Activated CD8-positive, alpha-beta memory T cell treated with anti-CD3 and anti-CD28 coated beads for 4 hours (primary cell): ENCODE data around the gene DIMT1.

Experiments used
- DNase-seq, 2 donors: peaks; one replicate each; pipeline ENCODE4 v3.0.0-alpha.2; 2020; ENCODE audit warnings: low read depth in 2 of 2

Gene DIMT1

DNA sequence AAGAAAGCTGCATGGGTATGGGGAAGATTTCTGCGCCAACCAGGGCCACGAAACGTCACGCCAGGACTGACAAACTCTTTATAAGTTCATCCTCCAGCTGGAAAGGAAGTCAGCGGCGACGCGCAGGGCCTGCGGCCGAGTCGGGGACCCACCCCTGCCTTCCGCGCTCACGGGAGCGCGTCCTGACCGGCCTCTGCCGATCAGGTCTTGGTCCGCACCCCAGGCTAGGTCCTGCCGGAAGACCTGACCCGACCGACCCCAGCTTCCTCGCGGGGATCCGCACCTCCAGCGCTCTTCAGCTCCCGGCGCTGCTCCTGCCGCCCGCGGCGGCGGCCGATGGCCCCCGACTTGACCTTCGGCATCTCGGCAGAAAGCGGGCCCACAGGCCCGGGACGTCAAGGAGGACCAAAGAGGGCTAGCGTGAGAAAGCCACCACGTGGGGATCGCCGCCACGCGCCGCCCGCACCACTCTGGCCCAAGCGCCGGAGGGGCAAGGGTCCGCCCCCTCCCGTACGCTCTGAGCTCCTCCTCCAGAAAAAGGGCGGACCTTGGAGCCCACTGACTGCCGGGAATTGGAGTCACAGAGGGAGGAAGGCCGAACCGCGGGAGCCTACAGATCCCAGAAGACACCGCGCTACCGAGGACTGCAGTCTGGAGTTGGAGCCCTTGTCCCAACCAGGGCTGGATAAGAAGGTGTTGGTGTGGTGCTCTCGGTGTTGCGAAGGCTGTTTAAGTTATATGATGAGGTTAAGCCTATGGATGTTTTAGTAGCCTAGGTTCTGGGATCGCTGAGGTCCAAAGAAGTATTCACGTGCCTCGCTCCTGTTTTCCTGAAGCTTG is at the start of gene DIMT1:
DIMT1 (minus strand) TSS at position 495 of the 840 bp plus-strand sequence; CDS start at position 362, 133 bp downstream.
- peak; percentile 87 to 90 for DNase-seq

DNA sequence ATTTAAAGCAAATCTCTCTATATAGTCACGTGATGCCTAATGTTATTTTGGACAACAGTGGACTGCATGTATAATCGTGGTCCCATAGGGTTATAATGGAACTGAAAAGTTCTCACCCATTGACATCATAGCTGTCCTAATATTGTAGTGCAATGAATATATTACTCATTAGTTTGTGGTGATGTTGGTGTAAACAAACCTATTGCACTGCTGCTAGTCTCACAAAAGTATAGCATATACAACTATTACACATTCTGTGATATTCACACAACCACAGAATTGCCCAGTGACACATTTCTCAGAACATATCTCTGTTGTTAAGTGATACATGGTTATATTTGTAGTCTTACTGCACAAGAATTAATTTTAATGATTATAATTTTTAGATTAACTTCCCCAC is 46.6 kb upstream of the DIMT1 start:
- DNase-seq: no peak

DNA sequence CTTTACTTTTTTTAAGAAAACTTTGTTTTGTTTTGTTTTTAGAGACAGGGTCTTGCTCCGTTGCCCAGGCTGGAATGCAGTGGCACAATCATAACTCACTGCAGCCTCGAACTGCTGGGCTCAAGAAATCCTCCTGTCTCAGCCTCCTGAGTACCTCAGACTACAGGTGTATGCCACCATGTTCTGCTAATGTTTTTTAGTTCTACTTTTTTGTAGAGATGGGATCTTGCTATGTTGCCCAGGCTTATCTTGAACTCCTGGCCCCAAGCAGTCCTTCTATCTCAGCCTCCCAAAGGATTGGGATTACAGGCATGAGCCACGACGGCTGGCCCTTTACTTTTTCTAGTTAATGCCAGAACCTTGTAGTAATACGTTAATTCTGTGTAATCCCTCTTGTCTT is 44.8 kb upstream of the DIMT1 start:
- no peak for DNase-seq

DNA sequence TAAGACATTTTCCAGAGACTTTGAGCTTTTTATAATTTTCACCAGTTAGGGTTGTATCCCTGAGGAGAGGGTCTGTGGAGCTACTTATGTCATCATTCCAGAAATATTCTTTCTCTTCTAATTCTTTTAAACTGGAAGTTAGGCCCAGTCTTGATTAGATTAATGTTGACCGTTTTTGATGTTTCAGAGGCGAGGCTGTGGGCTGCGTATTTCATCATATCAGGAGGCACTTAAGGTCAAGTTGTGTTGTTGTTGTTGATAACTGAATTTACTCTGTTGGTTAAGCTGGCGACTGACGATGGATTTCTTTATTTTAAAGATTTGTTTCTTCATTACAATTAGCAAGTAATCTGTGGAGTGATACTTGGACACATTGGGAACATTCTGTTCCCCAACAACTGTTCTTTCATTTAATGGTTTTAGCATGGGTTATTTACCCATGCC is 28.9 kb upstream of the DIMT1 start:
- DNase-seq: no peak

DNA sequence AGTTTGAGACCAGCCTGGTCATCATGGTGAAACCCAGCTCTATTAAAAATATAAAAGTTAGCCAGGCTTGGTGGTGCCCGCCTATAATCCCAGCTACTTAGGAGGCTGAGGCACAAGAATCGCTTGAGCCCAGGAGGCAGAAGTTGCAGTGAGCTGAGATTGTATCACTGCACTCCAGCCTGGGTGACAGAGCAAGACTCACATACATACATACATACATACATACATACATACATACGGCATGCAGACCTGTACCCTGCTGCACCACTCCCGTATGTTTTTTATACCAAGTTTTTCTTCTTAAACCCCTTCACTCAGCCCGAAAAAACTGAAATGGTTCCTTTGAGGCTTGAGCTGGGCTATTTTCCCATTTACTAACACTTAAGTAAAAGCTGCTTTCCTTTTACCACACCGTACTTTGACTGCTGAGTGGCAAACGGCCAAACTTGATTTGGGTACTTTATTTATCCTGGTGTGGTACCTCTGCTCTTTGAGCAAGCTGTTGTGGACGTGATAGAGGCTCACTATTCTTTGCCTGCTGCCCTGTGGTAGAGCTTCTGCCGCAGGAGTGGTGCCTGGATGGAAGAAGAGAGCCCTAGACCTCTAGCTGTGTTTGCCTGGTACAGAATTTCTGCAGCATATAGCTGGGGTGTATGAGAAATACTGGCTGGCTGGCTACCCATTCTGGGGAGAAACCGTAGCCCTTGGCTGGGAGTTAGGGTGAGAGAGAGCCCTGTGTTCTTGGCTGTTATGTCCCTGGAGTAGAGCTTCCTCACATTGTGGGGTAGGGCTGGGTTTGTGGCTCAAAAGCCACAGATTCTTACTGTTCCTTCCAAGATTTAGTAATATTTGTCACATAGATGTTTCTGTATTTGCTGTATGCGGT is 28.3 kb upstream of the DIMT1 start:
- DNase-seq: no peak

DNA sequence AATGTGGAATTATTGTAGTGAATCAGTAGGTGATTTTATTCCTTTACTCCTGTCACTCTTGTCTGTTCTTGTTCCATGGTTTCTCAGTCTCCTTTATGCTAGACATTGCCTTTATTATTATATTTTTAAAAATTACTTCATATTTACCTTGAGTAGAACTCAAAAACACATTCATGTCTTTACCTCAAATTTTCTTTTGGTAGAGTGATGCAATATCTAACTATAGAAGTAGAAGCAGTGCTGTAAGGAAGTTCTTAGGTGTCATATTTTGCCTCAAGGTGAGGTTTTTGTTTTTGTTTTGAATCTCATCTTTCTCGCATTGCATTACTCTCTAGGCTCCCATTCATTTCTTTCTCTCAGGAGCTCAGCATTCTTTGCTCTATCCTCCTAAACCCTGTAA is 21.1 kb upstream of the DIMT1 start:
- no peak for DNase-seq

DNA sequence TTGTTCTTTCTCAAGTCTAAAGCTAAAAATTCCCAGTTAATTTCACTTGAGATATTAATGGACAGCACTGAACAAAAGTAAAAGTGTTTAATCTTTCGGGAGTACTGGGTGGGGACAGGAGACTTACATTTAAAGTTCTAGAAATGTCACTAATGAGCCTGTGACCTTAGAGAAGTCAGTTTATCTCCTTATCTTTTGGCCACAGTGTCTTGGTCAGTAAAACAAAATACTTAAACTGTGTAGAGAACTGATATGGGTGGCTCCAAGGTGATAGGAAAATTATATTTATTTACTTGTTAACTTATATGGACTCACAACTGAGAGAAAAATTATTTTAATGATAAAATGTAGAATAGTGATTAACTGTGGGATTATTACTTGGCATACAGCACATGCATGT is 17.7 kb upstream of the DIMT1 start:
- DNase-seq: no peak

DNA sequence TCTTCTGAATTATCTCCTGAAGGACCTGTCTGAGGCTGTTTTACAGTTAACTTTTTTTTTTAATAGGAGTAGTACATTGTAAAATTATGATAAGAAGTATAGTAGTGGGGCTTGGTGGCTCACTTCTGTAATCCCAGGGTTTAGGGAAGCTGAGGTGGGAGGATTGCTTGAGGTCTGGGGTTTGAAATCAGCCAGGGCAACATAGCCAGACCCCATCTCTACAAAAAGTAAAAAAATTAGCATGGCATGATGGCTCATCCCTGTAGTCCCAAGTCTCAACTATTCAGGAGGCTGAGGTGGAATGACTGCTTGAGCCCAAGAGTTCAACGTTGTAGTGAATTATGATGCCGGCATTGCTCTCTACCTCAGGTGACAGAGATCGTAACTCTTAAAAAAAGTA is 15.9 kb upstream of the DIMT1 start:
- no peak for DNase-seq

DNA sequence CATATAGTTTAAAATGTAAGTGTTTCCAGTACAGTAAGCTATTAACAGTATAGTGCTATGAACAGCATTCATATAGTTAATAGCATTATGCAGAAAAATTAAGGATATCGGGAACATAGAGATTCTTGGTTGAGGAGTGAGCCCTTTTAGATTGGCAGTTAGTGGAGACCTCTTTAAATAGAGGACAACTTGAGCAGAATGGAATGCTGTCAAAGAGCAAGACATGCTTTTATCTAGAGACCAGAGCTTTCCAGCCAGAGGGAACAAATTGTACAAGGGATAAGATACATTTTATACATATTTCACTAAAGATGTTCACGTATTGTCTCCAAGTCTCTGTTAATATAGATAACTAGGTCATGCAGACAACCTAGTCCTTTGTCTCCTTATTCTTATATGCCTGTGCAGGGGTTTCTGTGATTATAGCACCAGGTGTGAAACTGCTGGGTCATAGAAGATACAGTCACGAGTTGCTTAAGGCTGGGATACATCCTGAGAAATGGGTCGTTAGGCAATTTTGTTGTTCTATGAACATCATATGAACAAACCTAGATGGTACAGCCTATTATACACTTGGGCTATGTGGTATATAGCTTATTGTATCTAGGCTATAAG is 14.9 kb upstream of the DIMT1 start:
- no peak for DNase-seq

DNA sequence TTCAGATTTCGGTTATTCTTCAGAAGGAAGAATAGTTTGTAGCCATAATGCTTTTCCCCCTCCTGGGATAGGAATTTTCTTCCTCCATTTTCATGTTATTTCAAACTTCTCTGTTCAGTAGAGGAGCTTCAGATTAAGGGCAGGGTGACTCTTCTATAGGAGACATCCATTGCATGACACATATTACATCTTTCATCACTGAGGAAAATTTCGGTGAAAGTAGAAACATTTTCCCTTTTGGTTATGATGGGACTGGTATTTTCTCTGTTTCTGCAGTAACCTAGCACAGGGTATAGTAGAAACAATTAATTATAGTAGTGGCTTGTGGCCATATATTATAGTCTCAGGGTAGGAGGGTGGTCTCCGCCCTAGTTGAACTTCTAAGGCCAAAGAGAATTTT is 10.0 kb upstream of the DIMT1 start:
- no peak for DNase-seq

DNA sequence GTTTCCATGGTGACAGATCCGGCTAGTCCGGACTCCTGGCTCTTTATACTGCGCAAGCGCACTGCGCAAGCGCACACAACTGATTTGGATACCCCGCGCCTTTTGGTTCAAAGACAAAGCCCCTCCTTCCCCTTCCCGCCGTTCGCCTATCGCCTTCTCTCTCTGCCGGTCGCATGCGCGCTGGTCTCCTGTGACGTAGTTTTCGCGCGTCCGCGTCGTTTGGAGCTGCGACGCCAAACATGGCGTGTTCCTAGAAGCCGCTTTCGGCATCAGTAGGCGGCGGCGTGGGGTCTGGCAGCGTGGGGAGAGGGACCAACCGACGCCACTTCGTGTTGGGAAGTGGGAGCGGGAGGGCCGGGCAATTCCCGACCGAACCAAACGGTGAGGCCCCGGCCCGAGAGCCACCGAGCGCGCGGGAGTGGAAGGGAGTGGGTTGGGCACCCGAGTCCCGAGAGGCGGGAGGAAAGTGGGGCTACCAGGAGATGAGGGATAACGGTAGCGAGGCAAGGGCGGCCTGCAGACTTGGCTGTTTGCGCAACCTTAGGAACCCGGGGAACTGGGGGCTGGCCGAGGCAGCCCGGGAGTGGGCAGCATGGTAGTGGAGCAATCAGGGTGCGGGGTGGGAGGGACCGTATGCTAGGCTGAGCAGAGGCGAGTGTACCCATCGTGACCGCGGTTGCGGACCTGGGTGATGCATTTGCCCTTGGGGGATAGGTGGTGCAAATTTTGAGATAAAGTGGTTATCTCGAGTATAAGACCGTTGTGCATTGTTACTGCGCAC is 9.0 kb upstream of the DIMT1 start, which contains the start of gene IPO11:
IPO11 (plus strand) TSS at position 215 of the 781 bp plus-strand sequence. CDS start 24,517 bp downstream, outside the sequence.
- DNase-seq: peak; percentile 97 to 99

DNA sequence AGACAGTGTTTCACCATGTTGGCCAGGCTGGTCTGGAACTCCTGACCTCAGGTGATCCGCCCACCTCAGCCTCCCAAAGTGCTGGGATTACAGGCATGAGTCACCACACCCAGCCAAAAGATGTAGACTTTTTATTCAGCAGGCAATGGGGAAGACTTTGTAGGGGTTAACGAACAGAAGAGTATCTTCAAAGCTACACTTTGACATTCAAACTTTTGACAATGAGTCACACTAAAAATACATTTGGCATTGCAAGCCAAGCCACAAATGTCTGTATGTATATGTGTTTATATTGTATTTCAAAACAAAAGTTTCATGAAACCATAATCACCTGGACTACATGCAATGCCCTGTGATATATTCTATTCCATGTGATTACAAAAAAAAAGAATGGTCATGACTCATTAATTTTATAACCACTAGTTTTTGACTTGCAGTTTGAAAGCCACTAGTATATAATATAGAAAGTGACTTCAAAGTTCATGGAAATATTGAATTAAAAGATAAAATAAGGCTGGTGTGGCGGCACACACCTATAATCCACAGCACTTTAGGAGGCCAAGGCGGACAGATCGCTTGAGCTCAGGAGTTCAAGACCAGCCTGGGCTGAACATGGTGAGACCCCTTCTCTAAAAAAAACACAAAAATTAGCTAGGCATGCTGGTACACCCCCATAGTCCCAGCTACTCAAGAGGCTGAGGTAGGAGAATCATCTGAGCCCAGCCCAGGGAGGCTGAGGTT is 8.3 kb downstream of the DIMT1 start:
- no peak for DNase-seq

DNA sequence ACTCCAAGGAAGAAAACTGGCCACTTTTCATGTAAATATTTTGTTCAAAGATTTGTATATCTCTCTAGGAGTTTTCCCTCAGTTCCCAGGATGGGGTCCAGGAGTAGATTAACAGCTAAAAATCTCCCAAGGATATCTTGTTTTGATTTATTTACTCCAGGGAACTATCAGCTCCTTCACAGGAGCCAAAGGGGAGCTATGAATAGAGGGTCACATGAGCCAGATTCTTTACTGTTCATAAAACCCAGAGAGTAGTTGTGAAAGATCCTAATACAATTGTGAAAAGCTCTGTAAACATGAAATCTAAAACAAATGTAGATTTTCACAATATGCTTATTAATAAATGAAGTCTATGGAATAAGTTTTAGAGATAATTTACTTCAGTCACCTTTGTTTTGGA is 16.9 kb downstream of the DIMT1 start:
- no peak for DNase-seq

DNA sequence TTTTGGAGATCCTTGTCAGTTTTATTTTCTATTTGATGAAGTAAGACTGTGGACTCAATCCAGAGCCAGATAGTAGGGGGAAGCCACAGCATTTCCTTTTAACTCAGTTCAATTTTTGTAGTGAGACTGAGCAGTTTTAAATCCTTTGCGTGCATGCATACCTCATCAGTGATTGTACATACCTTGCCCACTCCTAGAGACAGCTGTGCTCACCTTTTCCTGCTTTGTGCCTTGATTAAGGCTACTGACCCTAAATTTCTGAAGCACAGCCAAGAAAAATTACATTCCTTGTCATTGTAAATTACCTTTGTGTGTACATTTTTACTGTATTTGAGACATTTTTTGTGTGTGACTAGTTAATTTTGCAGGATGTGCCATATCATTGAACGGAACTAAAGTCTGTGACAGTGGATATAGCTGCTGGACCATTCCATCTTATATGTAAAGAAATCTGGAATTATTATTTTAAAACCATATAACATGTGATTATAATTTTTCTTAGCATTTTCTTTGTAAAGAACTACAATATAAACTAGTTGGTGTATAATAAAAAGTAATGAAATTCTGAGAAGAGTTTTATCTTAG is 17.8 kb downstream of the DIMT1 start:
- DNase-seq: no peak

DNA sequence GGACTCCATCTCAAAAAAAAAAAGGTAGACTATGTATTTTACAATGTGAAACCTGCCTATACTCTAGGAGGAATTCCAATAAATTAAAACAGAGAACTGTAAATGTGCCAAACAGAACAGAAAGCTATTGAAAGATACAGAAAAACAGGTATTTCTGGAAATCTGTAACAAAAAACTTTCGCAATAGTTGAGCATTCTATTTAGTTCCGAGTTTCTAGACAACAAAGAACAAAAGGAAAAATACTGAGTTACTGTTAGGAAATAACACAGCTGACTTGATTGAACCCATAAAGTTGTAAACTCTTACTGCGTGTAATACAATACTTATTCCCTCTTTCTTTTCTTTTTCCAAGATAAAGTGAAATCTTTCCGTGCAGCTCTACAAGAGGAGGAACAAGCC is 18.6 kb downstream of the DIMT1 start:
- no peak for DNase-seq

DNA sequence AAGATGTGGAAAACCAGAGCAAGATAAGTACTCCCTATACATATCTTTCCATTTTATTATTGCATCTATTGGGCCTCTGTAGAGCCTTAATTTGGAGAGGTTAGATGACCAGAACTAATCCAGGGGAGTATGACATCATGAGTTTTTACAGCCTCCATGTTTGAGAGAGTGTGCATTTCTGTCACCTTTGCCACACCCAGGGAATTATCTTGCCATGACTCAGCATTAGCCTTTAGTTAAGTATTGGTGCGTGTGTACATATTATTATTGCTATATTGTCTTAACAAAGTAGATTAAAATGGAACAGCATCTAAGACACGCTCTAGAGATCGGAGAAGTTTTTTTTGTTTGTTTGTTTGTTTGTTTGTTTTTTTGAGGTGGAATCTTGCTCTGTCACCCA is 27.6 kb downstream of the DIMT1 start:
- DNase-seq: no peak

DNA sequence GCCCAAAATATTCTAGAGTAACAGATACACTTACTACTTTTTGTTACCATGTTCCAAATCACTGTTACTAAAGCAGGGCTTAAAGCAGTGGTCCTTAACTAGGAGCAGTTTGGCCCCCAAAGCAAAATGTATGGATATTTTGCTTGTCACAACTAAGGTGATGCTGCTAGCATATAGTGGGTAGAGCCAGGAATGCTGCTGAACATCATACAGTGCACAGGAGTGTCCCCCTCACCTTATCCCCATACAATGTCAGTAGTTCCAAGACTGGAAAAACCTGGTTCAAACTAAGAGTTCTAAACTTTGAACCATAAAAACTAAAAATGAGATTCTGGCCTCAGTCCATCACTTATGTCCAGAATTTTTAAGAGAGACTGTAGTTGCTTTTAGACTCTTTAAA is 28.1 kb downstream of the DIMT1 start:
- no peak for DNase-seq

DNA sequence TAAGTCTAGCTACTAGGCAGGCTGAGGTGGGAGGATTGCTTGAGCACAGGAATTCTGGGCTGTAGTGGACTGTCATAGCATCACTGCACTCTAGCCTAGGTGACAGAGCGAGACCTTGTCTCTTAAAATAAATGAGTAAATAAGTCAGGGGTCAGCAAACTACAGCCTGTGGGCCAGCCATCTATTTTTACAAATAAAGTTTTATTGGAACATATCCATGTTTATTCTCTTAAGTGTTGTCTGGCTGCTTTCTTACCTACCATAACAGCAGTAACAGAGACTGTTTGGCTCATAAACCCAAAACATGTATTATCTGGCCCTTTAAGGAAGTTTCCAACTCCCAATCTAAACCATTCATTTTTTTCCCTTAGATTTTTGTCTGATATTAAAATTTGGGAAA is 29.6 kb downstream of the DIMT1 start:
- no peak for DNase-seq

DNA sequence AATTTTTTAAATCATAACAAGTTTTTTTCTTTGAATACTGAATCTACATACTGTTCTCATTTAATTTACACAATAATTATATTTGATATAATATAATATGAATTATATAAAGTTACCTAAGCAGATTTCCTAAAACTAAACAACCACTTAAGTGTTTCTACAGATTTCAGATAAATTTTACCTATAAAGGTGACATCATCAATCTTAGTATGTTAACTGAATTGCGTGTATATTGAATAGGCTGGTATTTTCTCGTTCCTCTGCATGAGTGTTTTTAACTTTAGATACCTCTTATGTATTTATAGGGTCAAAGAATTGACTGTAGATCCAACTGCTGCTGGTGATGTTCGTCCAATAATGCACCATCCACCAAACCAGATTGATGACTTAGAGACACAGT is 30.3 kb downstream of the DIMT1 start:
- no peak for DNase-seq

DNA sequence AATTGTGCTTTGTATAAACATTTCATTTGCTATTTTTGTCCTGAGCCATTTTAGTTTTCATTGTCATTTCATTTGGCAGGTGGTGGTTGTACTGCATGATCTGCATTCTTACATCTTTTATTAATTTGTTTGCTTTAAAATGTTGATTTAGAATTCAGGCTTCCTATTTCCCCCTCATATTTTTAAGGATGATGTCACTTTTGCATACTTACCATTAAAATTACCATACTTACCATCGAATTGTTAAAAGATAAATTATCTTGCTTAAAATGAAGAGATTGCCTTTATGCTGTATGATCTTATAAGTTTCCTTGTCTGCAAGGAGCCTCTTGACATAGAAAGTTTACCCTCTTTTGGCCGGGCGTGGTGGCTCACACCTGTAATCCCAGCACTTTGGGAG is 31.1 kb downstream of the DIMT1 start:
- no peak for DNase-seq
